Ishikawa (cell line): ENCODE measurements around the gene BTBD16.

Source experiments
- EP300 ChIP-seq: IDR thresholded peaks from 2 replicates; pipeline ENCODE4 v1.6.1; 2012; ENCODE audit warnings: borderline replicate concordance
- MAX ChIP-seq: IDR thresholded peaks from 2 replicates; pipeline ENCODE4 v1.6.1; 2012
- REST ChIP-seq: IDR thresholded peaks from 2 replicates; pipeline ENCODE4 v1.6.1; 2012; ENCODE audit warnings: low read depth, mild to moderate bottlenecking

GRCh38 chr10:122292376-122292775, 21.3 kb downstream of the BTBD16 start:
- TF ChIP-seq EP300 (no peak), MAX (no peak), REST (no peak)
